Subcutaneous abdominal adipose tissue (tissue), 5 donors: Measurements from ENCODE around the gene AHCYL2.
"Not testable (repeated sequence)": the region's sequence is repeated elsewhere in the genome, so short reads cannot be mapped to it uniquely, and the experiment has no call there.

Experiments used
- H3K27ac ChIP-seq: one replicate; pipeline ENCODE4 v1.7.0; 2013; ENCODE audit warnings: low read depth, mild to moderate bottlenecking, inconsistent platforms, low read length, moderate library complexity
- H3K27me3 ChIP-seq, 5 donors: one replicate each; pipeline ENCODE4 v1.7.0; 2013; ENCODE audit warnings: low read length in 5 of 5, inconsistent platforms in 1 of 5; ENCODE audit not compliant: control insufficient read depth in 5 of 5, insufficient read depth in 4 of 5
- H3K36me3 ChIP-seq, 5 donors: one replicate each; pipeline ENCODE4 v1.7.0; 2013; ENCODE audit warnings: low read length in 5 of 5; ENCODE audit not compliant: control insufficient read depth in 5 of 5, insufficient read depth in 5 of 5
- H3K4me1 ChIP-seq, 5 donors: one replicate each; pipeline ENCODE4 v1.7.0; 2013; ENCODE audit warnings: low read length in 5 of 5, mild to moderate bottlenecking in 3 of 5, moderate library complexity in 1 of 5; ENCODE audit not compliant: control insufficient read depth in 5 of 5, insufficient read depth in 5 of 5
- H3K4me3 ChIP-seq, 5 donors: one replicate each; pipeline ENCODE4 v1.7.0; 2013; ENCODE audit warnings: low read length in 5 of 5, low read depth in 1 of 5
- H3K9ac ChIP-seq, 5 donors: one replicate each; pipeline ENCODE4 v1.7.0; 2013; ENCODE audit warnings: low read length in 5 of 5, mild to moderate bottlenecking in 4 of 5, moderate library complexity in 3 of 5
- H3K9me3 ChIP-seq, 5 donors: one replicate each; pipeline ENCODE4 v1.7.0; 2013; ENCODE audit warnings: low read length in 5 of 5; ENCODE audit not compliant: control insufficient read depth in 5 of 5
- donor health status: healthy.
- donor health status: healthy.
- donor health status: healthy.
- donor health status: healthy.
- donor health status: healthy.

Gene AHCYL2

DNA sequence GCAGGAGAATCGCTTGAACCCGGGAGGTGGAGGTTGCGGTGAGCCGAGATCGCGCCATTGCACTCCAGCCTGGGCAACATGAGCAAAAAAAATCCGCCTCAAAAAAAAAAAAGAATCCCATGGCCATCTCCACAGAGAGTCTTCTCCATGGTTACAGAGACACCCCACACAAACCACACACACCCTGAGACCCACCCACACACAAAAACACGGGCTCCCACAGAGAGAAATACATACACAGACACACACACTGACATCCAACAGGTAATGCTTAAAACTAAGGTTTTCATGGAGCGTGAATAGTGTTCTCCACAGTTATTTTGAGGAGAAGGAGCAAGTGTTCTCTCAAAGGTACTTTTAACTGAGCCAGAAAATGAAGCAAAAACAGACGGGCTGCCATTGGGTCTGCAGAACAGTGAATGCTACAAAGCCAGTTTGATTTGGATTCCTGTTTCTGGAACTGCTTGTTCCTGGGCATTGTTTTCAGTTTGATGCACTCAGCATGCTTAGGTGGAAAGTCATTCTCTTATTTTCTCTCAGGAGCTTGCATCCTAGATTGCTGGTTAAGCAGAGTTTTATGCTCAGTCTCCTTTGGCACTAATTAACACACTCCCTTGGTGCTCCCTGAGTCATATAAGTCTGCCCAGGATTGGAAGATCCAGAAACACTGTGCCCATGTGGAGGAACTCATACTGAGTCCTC is 15.4 kb downstream of the AHCYL2 start:
- Histone ChIP-seq H3K27ac (no peak overlapping the region), H3K27me3 (no peaks in the 10 kb centered on the region), H3K4me1 (peaks cover 0 to 2% (median 0%) of the 10 kb centered on the region in 5 donors), H3K9ac (no peak overlapping the region), H3K9me3 (no peaks in the 10 kb centered on the region), H3K4me3 (no peak overlapping the region), H3K36me3 (no peaks in the 10 kb centered on the region)

DNA sequence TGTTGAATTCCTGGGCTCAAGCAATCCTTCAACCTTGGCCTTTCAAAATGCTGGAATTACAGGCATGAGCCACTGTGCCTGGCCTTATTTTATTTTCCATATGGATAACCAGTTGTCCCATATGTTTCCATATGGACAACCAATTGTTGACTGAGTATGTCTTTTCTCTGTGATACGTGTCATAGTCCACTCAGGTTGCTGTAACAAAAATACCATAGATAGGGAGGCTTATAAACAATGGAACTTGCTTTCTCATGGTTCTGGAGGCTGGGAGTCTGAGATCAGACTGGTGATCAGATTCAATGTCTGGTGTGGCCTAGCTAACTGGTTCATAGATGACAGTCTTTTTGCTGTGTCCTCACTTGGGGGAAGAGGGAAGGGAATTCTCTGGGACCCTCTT is 19.4 kb downstream of the AHCYL2 start:
- H3K4me1 ChIP-seq, result no peaks in the 10 kb centered on the region
- no peaks in the 10 kb centered on the region for H3K27me3 ChIP-seq
- H3K27ac ChIP-seq, result no peak overlapping the region
- no peak overlapping the region for H3K9ac ChIP-seq
- H3K4me3 ChIP-seq, result no peak overlapping the region
- no peaks in the 10 kb centered on the region for H3K9me3 ChIP-seq
- peaks cover 0 to 3% (median 0%) of the 10 kb centered on the region in 5 donors for H3K36me3 ChIP-seq

DNA sequence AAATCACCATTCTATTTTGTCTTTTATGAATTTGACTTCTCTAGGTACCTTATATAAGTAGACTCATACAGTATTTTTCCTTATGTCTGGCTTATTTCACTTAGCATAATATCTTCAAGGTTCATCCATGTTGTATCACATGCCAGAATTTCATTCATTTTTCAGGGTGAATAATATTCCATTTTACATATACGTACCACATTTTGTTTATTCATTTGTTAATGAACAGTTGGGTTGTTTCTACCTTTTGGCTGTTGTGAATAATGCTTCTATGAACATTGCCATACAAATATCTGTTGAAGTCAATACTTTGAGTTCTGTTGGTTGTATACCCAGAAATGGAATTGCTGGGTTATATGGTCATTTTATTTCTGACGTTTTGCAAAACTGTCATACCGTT is 20.7 kb downstream of the AHCYL2 start:
- no peak overlapping the region for H3K9ac ChIP-seq
- H3K4me3 ChIP-seq, result no peak overlapping the region
- no peaks in the 10 kb centered on the region for H3K4me1 ChIP-seq
- H3K27ac ChIP-seq, result no peak overlapping the region
- peaks cover 0 to 2% (median 0%) of the 10 kb centered on the region in 5 donors for H3K9me3 ChIP-seq
- H3K27me3 ChIP-seq, result no peaks in the 10 kb centered on the region
- peaks cover 0 to 3% (median 0%) of the 10 kb centered on the region in 5 donors for H3K36me3 ChIP-seq

DNA sequence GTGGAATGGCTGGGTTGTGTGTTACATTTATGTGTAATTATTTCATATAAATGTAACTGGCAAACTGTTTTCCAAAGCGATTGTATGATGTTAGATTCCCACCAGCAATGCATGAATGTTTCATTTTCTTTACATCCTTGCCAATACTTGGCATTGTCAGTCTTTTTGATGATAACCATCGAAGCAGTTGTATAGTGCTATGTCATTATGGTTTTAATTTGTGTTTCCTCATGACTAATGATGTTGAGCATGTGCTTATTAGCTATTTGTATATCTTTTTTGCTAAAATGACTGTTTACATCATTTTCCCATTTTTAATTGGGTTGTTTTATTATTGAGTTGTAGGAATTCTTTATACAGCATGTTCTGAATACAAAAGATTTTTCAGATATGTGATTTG is 22.3 kb downstream of the AHCYL2 start:
- H3K9ac ChIP-seq, result no peak overlapping the region
- H3K36me3 ChIP-seq, result peaks cover 0 to 3% (median 0%) of the 10 kb centered on the region in 5 donors
- no peaks in the 10 kb centered on the region for H3K27me3 ChIP-seq
- H3K27ac ChIP-seq, result no peak overlapping the region
- H3K4me1 ChIP-seq, result peaks cover 0 to 2% (median 0%) of the 10 kb centered on the region in 5 donors
- H3K9me3 ChIP-seq, result peaks cover 0 to 2% (median 0%) of the 10 kb centered on the region in 5 donors
- no peak overlapping the region for H3K4me3 ChIP-seq

DNA sequence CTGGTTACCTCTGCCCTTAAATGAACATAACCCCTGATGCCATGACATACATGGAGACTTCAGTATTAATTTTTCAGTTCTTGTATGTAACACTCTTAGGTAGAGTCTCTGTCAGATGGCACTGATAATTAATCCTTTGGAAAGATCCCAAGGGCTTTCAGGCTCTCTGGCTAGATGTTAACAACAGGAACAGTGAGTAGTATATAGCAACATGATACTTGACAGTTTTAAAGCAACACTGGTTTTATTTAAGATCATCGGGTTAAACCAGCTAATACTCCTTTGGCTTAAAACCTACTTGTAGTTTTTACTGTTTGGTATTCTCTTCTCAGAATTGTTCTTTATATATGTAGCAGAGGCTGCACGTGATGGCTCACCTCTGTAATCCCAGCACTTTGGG is 27.3 kb downstream of the AHCYL2 start:
- Histone ChIP-seq H3K4me1 (peaks cover 0 to 3% (median 0%) of the 10 kb centered on the region in 5 donors), H3K36me3 (no peaks in the 10 kb centered on the region), H3K27me3 (no peaks in the 10 kb centered on the region), H3K4me3 (no peak overlapping the region), H3K9ac (no peak overlapping the region), H3K9me3 (peaks cover 0 to 2% (median 0%) of the 10 kb centered on the region in 5 donors), H3K27ac (no peak overlapping the region)

DNA sequence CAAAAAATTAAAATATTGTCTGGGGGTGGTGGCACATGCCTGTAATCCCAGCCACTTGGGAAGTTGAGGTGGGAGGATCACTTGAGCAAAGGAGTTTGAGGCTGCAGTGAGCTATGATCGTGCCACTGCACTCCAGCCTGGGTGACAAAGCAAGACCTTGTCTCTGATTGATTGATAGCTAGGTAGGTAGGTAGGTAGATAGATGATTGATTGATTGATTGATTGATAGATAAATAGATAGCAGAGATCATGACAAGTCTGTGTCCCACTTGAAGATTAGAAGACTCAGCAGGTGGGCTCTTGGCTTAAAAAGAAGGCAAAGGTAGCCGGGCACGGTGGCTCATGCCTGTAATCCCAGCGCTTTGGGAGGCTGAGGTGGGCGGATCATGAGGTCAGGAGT is 27.8 kb downstream of the AHCYL2 start:
- not testable (repeated sequence) for H3K9me3 ChIP-seq

DNA sequence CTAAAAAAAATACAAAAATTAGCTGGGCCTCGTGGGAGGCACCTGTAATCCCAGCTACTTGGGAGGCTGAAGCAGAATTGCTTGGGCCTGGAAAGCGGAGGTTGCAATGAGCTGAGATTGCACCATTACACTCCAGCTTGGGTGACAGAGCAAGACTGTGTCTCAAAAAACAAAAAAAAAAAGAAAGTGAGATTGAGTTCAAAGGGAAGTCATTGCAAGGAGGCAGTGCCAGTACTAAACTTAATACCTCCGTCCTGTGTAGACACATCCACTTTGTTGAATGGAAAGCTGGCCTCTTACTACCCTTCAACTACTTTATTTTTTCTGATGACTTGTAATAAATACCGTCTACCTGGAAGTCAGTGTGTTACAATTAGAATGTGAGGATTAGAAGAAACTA is 31.0 kb downstream of the AHCYL2 start:
- Histone ChIP-seq H3K4me3 (no peak overlapping the region), H3K9me3 (no peaks in the 10 kb centered on the region), H3K27ac (no peak overlapping the region), H3K36me3 (no peaks in the 10 kb centered on the region), H3K4me1 (peaks cover 0 to 3% (median 0%) of the 10 kb centered on the region in 5 donors), H3K9ac (no peak overlapping the region), H3K27me3 (no peaks in the 10 kb centered on the region)

More for the DNA sequence above, 27.8 kb downstream of the AHCYL2 start:
- not testable (repeated sequence) for H3K9ac ChIP-seq, H3K27ac ChIP-seq, H3K27me3 ChIP-seq, H3K4me3 ChIP-seq, H3K4me1 ChIP-seq, H3K36me3 ChIP-seq

DNA sequence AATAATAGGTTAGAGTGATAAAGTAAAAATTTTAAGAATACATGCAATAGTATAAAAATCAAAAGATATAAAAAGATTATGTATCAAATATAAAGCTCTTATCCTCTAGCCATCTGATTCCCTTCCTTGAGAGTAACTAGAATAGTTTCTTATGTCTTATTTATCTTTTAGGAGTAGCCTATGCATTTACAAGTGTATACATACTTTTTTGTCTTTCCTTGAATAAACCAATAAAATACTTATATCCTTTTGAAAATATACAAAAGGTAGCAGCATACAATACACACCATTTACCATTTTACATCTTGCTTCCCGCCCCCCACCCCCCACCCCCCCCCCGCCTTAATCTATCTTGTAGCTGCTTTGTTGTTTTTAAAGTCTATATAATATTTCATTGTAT is 31.4 kb downstream of the AHCYL2 start:
- no peaks in the 10 kb centered on the region for H3K9me3 ChIP-seq
- peaks cover 0 to 3% (median 0%) of the 10 kb centered on the region in 5 donors for H3K4me1 ChIP-seq
- H3K27ac ChIP-seq, result no peak overlapping the region
- H3K9ac ChIP-seq, result no peak overlapping the region
- no peaks in the 10 kb centered on the region for H3K36me3 ChIP-seq
- H3K27me3 ChIP-seq, result no peaks in the 10 kb centered on the region
- H3K4me3 ChIP-seq, result no peak overlapping the region

DNA sequence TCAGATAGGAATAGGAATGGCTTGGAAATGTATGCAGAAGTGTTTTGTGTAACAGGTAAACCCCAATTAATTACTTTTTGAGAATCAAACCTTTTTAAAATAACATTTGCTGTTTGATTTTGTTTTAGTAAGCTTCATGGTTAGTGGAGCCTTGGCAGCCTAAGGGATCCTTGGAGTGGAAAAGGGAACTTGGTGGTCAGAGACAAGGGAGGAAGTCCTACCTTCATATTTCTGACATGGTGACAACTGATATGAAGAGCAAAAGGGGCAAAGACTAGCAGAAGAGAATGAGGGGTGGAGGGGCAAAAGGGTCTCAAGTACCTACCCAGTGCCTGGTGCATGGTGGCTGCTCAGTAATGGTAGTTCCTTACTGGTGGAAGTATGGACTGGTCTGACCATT is 32.3 kb downstream of the AHCYL2 start:
- Histone ChIP-seq H3K27me3 (no peaks in the 10 kb centered on the region), H3K9me3 (no peaks in the 10 kb centered on the region), H3K4me1 (peaks cover 0 to 3% (median 0%) of the 10 kb centered on the region in 5 donors), H3K4me3 (no peak overlapping the region), H3K27ac (no peak overlapping the region), H3K9ac (no peak overlapping the region), H3K36me3 (no peaks in the 10 kb centered on the region)

DNA sequence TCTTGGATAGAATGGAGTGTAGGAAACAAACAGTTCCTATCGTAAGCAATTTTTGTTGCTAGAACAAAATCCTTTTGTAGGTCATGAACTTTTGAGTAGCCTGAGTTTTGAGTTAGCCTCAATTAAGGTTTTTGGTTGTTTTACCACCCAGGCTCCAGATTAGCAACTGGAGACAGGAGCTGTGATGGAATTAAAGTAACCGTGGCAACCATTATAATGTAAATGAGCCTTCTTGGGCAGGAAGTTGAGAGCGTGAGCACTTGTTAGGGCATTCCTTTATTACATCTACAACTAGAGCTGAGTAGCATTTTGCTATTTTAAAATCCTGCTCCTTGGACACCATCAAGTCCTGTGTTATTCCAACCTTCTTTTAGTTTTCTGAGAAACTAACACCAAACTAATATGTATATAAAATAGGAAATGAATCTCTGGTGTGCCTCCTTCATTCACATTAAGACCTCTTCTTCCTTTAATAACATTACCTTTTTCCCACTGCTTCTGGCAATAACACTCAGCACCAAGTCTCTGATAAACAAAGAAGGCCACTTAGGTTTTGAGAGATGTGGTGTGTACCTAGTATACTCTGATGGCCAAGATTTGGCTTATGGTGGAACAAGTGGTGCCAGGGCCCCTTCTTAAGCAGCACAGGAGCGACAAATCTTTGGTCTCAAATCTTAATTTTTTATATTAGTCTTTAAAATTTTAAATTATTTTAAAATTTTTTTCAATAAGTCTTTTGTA is 34.0 kb downstream of the AHCYL2 start:
- H3K9me3 ChIP-seq, result no peaks in the 10 kb centered on the region
- H3K9ac ChIP-seq, result no peak overlapping the region
- H3K4me3 ChIP-seq, result no peak overlapping the region
- no peak overlapping the region for H3K27ac ChIP-seq
- no peaks in the 10 kb centered on the region for H3K4me1 ChIP-seq
- H3K27me3 ChIP-seq, result no peaks in the 10 kb centered on the region
- no peaks in the 10 kb centered on the region for H3K36me3 ChIP-seq
